CD4-positive, alpha-beta T cell treated with Interleukin-4 for 4 hours (primary cell): ENCODE results near the gene TRAF4.
A peak's percentile ranks its signal among the peaks of the same experiment; 100 is the strongest.
"Not testable (repeated sequence)": the region's sequence is repeated elsewhere in the genome, so short reads cannot be mapped to it uniquely, and the experiment has no call there.

ENCODE experiments used
- DNase-seq: peaks from one replicate; pipeline ENCODE4 v3.0.0-alpha.2; 2020

Gene TRAF4

DNA sequence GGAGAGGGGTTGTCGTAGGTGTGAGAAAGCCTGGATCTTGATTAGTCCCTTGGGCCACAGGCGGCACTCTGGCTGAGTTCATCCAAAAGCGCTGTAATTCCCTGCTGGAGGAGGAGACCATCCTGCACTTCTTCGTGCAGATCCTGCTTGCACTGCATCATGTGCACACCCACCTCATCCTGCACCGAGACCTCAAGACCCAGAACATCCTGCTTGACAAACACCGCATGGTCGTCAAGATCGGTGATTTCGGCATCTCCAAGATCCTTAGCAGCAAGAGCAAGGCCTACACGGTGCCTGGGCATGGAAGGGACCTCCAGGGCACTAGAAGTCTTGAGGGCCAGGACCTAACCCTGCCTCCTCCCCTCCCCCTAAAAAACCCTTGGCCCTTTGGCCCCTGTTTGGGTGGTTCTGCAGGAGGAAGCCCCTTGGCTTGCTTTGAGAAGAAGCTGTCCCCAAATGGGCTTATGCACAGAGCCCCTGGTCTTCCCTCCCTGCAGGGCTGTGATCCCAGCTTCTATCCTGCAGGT is 9.0 kb upstream of the TRAF4 start:
- no peak for DNase-seq

DNA sequence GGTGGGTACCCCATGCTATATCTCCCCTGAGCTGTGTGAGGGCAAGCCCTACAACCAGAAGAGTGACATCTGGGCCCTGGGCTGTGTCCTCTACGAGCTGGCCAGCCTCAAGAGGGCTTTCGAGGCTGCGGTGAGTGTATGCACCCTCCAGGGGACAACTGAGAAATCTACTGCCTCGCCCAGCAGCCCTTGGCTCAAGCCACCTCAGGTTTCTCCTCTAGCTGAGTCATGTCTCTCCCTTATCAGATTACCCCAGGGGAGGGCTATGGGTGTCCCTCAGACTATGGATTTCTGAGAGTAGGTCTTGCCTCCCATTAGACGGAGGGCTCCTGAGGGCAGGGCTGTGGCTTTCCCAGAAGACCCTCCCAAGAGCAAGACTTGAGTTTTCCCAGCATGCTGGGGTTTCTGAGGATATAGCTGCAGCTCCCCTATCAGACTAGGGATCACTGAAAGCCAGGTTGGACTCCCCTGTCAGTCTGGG is 8.5 kb upstream of the TRAF4 start:
- no peak for DNase-seq

DNA sequence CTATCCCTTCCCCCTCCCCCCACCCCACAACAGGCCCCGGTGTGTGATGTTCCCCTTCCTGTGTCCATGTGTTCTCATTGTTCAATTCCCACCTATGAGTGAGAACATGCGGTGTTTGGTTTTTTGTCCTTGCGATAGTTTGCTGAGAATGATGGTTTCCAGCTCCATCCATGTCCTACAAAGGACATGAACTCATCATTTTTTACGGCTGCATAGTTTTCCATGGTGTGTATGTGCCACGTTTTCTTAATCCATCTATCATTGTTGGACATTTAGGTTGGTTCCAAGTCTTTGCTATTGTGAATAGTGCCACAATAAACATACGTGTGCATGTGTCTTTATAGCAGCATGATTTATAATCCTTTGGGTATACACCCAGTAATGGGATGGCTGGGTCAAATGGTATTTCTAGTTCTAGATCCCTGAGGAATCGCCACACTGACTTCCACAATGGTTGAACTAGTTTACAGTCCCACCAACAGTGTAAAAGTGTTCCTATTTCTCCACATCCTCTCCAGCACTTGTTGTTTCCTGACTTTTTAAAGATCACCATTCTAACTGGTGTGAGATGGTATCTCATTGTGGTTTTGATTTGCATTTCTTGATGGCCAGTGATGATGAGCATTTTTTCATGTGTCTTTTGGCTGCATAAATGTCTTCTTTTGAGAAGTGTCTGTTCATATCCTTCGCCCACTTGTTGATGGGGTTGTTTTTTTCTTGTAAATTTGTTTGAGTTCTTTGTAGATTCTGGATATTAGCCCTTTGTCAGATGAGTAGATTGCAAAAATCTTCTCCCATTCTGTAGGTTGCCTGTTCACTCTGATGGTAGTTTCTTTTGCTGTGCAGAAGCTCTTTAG is 7.7 kb upstream of the TRAF4 start:
- not testable (repeated sequence) for DNase-seq

DNA sequence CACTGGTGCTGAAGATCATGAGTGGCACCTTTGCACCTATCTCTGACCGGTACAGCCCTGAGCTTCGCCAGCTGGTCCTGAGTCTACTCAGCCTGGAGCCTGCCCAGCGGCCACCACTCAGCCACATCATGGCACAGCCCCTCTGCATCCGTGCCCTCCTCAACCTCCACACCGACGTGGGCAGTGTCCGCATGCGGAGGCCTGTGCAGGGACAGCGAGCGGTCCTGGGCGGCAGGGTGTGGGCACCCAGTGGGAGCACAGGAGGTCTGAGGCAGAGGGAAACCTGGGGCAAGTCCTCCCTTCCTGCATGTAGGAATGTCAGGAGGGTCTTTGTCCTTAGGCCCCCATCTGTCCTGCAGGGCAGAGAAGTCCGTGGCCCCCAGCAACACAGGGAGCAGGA is 6.5 kb upstream of the TRAF4 start:
- no peak for DNase-seq

DNA sequence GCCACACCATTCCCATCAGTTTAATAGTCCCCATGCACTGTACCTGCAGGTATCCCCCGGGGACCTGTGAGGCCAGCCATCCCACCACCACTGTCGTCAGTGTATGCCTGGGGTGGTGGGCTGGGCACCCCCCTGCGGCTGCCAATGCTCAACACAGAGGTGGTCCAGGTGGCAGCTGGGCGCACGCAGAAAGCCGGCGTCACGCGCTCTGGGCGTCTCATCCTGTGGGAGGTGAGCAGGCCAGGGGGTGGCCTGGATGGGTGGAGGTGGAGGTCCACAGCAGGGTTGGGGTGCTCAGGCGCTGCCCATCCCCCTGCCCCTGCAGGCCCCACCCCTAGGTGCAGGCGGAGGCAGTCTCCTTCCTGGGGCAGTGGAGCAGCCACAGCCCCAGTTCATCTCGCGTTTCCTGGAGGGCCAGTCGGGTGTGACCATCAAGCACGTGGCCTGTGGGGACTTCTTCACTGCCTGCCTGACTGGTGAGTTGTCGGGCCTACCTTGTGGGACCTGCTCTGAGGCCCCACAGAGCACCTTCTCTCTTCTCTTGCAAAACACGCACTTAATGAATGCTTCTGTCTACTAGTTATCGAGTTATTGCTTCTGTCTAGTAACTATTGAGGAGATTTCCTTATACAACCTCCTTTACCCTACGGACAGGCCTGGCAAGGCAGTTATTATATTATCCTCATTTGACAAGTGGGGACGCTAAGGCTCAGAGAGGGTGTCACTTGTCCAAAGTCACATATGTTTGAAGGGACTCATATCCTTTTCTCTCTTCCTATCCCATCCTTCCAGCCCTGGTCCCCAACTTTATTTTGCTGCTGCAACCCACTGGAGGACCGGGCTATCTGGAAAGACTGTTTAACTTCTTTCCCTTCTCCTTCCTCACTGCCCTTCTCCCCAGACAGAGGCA is 5.8 kb upstream of the TRAF4 start:
- DNase-seq, result no peak

DNA sequence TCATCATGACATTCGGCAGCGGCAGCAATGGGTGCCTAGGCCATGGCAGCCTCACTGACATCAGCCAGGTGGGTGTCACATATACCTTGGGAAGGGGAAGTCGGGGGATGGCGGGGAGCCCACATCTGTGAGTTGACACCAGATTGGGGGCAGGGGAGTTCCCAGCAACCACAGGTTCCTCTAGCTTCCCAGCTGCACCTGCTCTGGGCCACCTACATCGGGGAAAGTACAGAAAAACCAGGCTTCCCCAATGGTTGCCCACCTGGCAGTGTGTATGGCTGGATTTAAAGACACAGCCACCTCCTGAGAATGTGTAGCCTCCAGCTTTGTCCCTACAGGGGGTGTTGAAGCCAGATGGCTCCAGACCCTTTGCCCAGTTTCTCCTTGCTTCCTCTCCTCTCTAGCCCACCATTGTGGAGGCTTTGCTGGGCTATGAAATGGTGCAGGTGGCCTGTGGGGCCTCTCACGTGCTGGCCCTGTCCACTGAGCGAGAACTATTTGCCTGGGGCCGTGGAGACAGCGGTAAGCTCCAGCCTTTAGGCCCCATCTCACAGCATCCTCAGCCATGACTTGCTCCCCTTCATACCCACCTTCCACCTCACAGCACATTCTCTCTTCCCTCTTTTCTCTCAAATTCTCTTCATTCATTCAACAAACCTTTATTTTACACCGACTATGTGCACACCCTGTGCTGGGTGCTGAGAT is 5.0 kb upstream of the TRAF4 start:
- DNase-seq, result peak; percentile 68

DNA sequence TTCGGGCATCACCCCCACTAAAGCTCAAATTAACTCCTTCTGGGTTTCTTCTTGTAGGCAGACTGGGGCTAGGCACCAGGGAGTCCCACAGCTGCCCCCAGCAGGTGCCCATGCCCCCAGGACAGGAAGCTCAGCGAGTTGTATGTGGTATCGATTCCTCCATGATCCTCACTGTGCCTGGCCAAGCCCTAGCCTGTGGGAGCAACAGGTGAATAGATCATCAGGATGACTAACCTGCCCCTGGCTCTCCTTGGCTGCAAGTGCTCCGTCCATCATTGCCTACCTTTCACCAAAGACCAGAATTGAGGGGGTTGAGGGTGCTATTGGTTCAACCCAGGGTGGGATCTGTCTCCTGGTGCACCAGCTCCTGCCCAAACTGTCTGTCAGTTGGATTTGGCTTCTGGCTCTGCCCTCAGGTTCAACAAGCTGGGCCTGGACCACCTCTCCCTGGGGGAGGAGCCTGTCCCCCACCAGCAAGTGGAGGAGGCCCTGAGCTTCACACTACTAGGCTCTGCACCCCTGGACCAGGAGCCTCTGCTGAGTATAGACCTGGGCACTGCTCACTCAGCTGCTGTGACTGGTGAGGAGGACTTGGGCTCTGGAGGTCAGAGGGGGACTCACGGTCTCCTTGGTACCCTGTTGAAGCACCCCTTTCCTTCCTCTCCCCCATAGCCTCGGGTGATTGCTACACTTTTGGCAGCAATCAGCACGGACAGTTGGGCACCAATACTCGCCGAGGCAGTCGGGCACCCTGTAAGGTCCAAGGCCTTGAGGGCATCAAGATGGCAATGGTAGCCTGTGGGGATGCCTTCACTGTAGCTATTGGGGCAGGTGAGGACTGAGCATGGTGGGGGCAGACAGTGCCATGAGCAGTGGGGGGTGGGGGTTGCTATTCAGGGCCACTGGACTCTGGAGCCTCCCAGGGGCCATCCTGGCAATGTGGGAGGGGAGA is 3.1 kb upstream of the TRAF4 start:
- no peak for DNase-seq

DNA sequence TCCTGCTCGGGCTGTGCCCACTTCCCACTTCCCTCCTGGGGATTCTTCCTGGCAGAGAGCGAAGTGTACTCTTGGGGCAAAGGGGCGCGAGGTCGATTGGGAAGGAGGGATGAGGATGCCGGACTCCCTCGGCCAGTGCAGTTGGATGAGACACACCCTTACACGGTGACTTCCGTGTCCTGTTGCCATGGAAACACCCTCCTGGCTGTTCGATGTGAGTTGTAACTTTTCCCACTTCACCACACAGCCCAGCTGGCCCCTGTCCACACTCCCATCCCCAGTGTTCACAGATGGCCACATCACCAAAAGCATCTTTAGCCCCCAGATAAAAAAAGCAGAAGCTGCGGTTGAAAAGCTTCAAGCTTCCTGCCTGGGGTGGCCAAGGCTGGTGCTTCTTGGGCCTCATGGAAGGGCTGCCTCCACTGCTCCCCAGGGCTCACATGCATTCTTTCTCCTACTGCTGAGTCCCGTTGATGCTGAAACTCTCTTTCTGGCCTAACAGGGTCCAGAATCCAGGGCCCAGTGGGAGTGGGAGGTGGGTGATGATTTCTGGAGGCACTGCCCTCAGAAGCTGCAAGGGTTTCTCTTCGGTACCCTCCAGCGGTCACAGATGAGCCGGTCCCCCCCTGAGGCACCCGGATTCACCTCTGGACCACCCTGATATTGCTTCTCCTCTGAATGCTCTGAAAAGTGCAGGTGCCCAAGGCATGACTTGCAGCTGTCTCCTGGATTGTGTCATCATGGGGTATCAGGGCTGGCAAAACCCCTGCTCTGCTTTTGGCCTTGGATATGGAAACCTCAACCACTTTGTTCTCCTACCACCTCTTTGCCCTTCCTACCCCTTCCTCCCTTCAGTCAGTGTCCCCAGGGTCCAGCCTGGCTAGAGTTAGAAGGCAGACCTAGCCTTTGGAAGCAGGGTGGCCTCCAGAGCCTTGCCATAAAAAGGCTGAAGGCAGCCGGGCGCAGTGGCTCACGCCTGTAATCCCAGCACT is 2.2 kb upstream of the TRAF4 start:
- no peak for DNase-seq

DNA sequence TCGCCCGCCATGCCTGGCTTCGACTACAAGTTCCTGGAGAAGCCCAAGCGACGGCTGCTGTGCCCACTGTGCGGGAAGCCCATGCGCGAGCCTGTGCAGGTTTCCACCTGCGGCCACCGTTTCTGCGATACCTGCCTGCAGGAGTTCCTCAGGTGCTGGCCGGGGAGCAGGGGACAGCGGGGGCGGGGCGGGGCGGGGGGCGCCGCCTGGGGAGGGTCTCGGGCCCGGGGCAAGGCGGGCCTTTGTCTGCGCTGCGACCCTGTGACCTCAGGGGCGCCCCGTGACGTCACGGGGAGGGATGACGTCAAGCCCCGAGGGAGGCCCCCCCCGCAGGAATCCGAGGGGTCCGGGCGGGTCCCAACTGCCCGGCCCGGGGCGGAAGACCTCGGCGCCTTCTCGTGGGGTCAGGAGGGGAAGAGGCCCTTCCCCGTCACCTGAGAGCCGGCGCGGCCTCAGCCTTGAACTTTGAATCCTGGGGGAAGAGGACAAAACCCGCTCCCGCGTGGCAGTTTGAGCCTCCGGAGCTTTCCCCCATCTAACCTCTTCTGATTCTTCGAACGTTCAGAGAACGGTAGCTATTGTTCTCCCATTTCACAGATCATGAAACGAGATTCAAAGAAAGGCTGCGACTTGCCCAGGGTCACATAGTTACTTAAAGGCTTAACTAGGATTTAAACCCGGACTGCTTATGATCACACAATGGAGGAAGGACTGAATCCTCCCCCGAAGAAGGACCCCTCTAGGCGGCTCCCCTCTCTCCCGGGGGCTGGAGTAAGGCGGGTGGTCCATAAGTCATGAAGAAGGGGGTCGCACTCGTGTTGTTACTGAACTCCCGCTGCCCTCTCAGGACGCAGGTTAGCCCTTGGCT is 527 bp downstream of the TRAF4 start:
- peak; percentile 44 for DNase-seq

DNA sequence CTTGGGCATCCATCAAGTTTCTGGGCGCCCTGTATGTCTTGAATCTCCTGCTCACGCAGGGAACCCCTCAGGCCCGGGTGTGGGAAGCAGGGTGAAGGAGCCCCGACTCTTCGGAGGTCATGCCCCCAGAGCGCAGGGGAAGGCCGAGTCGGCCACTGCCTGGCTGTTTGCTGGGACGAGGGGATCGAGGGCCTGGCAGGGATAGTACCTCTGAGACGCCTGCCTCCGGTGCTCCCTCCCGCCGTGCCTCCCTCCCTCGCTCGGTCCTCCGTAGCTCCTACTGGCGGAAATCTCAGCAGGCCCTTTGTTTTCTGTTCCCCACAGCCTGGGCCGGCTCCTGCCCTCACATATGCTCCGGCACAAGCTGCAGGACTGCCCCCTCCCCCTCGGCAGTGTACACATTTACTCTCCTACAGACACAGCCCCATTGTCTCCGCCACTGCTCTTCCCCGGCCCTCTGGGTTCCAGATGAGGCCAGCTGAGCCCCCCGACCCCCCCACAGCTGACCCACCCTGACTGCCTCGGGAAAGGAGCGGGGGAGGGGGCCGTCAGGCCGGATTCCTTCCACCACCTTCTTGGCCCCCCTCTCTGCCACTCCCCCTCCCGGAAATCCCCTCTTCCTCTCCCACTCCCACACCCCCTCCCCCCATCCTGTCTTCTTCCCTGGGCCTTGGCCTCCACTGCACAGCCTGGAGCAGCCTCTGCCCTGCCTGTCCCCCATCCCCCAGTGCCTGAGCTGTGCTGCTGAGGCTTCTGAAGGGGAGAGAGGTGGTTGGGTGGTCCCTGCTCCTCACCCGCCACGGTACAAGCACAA is 1.4 kb downstream of the TRAF4 start:
- no peak for DNase-seq

DNA sequence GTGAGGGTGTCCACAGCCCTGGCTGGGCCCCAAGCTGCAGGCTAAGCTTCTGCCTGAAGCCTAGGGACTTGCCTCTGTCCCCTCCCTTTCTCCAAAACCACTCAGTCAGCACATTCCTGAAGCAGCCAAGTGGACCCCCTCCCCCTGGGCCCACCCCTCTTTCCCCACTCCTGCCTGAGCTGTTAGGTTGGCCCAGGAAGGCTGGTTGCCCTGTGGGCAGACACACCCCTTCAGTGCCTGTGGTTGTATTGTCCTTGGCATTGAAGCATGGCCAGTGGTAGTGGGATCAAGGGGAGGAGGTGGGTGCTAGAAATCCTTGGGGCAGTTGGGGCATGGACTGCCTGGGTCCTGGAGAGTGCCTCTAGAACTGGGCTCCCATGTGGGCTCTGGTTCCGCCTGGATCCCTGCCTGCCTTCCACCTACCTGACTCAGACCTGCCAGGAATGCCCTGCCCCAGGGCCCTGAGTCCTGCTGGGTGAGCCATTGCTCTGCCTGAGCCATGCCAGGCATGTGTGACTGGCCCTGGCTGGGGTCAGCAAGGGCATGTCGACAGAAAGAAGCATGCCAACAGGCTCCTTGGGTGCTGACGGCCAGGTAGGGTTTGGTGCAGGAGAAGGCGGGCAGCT is 2.1 kb downstream of the TRAF4 start:
- no peak for DNase-seq

DNA sequence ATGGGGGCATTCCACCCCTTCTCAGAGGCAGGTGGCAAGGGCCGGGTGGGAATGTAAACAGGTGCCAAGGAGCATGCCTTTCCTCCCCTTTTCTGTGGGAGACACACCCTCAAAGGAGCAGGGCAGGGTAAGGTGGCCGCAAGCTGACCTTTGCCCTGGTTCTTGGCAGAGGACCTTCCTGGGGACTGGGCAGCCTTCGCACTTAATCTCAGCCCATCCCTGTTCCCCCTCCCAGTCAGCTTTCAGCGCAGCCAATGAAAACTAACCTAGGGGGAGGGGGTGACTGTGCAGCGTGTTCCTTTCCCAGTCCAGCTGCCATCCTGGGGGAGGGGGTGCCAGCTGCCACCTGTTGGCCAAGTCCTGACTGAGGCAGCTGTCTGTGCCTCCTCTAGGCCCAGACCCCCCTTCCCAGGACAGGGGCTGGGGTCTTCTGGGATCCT is 2.8 kb downstream of the TRAF4 start:
- no peak for DNase-seq

DNA sequence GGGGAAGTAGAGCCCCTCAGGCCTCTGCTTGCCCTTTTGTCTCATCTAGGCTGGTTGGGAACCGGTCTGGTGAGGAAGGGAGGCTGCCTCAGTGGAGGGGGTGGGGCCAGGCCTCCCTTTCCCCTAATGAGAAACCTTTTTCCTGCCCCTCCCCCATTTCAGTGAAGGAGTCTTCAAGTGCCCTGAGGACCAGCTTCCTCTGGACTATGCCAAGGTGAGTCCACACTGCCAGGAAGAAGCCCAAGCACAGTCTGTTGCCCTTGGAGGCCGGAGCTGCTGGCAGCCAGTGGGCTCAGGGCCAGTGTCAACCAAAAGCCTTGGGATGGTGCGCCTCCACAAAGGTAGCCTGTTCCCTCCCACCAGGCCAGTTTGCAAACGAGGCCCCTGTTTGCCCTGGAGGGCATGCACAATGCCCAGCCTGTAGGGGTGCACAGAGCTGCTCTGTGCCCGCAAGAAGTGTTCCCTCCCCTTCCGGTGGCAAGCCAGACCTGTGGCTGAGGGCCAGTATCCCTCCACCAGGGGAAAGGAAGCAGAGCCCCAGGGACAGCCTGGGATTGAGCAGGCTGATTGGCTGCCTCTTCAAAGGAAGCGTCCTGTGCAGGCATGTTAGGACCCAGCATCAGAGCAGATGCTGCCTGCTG is 3.4 kb downstream of the TRAF4 start:
- DNase-seq, result no peak

DNA sequence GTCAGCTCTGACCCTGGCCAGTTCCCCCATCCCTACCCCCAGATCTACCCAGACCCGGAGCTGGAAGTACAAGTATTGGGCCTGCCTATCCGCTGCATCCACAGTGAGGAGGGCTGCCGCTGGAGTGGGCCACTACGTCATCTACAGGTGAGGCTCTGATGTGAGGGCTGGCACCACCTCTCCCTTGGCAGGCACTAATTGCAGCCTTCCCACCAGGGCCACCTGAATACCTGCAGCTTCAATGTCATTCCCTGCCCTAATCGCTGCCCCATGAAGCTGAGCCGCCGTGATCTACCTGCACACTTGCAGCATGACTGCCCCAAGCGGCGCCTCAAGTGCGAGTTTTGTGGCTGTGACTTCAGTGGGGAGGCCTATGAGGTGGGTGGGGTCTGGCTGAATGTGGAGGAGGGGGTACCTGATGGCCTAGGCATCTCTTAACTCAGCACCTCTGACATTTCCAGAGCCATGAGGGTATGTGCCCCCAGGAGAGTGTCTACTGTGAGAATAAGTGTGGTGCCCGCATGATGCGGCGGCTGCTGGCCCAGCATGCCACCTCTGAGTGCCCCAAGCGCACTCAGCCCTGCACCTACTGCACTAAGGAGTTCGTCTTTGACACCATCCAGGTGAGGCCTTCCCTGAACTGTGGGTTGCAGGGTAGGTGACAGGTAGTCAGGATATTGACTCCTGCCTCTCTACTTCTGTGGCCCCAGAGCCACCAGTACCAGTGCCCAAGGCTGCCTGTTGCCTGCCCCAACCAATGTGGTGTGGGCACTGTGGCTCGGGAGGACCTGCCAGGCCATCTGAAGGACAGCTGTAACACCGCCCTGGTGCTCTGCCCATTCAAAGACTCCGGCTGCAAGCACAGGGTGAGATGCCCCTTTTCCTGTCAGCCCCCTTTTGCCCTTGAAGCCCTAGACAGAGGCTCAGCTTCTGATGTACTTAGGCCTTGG is 4.3 kb downstream of the TRAF4 start:
- no peak for DNase-seq

DNA sequence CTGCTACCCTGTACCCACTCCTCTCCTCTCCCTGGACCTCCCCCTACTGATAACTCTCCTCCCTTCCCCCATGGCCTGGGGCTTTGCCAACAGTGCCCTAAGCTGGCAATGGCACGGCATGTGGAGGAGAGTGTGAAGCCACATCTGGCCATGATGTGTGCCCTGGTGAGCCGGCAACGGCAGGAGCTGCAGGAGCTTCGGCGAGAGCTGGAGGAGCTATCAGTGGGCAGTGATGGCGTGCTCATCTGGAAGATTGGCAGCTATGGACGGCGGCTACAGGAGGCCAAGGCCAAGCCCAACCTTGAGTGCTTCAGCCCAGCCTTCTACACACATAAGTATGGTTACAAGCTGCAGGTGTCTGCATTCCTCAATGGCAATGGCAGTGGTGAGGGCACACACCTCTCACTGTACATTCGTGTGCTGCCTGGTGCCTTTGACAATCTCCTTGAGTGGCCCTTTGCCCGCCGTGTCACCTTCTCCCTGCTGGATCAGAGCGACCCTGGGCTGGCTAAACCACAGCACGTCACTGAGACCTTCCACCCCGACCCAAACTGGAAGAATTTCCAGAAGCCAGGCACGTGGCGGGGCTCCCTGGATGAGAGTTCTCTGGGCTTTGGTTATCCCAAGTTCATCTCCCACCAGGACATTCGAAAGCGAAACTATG is 5.2 kb downstream of the TRAF4 start:
- DNase-seq, result no peak
